22Rv1 (cell line): Measurements from ENCODE around the gene MYG1.

ENCODE experiments used
- ZFX ChIP-seq: fragments of 450-650 bp; IDR thresholded peaks from 2 replicates; pipeline ENCODE4 v1.6.1; 2017; ENCODE audit warnings: antibody characterized with exemption, borderline replicate concordance
- TF ChIP-seq, protein P1 (sequence below): fragments of 450-650 bp; IDR thresholded peaks from 2 replicates; pipeline ENCODE4 v1.5.1; 2017; ENCODE audit warnings: mild to moderate bottlenecking

DNA sequence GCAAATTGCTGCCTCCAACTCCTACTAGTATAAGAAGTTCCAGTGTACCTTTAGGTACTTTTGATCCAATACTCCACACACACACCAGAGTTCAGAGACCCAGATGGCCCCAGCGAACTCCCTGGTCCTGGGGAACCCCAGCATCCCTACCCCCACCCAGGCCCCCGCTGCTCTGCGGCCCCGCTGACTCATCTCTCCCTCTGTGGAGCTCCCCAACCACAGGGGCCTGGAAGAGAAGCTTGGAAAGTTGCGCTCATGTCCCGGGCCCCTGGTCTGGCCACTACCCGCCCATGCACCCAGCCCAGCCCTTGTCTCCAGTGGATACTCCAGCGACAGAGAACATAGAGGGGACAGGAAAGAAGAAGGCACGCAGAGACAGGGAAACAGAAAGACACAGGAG, 40.9 kb downstream of the MYG1 start:
- no peak for TF ChIP-seq ZFX
- TF ChIP-seq, protein P1, sequence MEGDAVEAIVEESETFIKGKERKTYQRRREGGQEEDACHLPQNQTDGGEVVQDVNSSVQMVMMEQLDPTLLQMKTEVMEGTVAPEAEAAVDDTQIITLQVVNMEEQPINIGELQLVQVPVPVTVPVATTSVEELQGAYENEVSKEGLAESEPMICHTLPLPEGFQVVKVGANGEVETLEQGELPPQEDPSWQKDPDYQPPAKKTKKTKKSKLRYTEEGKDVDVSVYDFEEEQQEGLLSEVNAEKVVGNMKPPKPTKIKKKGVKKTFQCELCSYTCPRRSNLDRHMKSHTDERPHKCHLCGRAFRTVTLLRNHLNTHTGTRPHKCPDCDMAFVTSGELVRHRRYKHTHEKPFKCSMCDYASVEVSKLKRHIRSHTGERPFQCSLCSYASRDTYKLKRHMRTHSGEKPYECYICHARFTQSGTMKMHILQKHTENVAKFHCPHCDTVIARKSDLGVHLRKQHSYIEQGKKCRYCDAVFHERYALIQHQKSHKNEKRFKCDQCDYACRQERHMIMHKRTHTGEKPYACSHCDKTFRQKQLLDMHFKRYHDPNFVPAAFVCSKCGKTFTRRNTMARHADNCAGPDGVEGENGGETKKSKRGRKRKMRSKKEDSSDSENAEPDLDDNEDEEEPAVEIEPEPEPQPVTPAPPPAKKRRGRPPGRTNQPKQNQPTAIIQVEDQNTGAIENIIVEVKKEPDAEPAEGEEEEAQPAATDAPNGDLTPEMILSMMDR = no peak
